ENCODE measurements around the gene SYT9. TPM values are rescaled to one million over a fixed set of nuclear protein-coding genes. Genes with fewer than 3 reads are reported as not detected.
"Not testable (repeated sequence)": the region's sequence is repeated elsewhere in the genome, so short reads cannot be mapped to it uniquely, and the experiment has no call there.

The SYT9 gene
- total RNA-seq, 1 donor from 2014 or later: not detected

GRCh38 chr11:7321473-7322450, 70.1 kb downstream of the SYT9 start:
- no peak for DNase-seq (ENCODE audit: low spot score)
- H3K27me3 Mint-ChIP-seq (ENCODE audit: insufficient read depth): no peaks in the 10 kb centered on the region
- no peak overlapping the region for H3K27ac Mint-ChIP-seq
- intact Hi-C loops (cut with micrococcal nuclease): no loop called here
- H3K4me1 Mint-ChIP-seq (ENCODE audit: low read depth): no peaks in the 10 kb centered on the region
- no peak overlapping the region for H3K4me3 Mint-ChIP-seq
- H3K9me3 Mint-ChIP-seq: no peaks in the 10 kb centered on the region
- H3K36me3 Mint-ChIP-seq (ENCODE audit: low read depth): no peaks in the 10 kb centered on the region

GRCh38 chr11:7332451-7332850, 80.7 kb downstream of the SYT9 start:
- H3K4me3 Mint-ChIP-seq: no peak overlapping the region
- H3K27me3 Mint-ChIP-seq (ENCODE audit: insufficient read depth): peaks cover 4% of the 10 kb centered on the region
- intact Hi-C loops (cut with micrococcal nuclease): no loop called here
- H3K9me3 Mint-ChIP-seq: no peaks in the 10 kb centered on the region
- H3K36me3 Mint-ChIP-seq (ENCODE audit: low read depth): no peaks in the 10 kb centered on the region
- DNase-seq (ENCODE audit: low spot score): no peak
- no peak overlapping the region for H3K27ac Mint-ChIP-seq
- no peaks in the 10 kb centered on the region for H3K4me1 Mint-ChIP-seq (ENCODE audit: low read depth)

- no peak overlapping the region for H3K4me3 Mint-ChIP-seq
- H3K27me3 Mint-ChIP-seq (ENCODE audit: insufficient read depth): peaks cover 4% of the 10 kb centered on the region
- DNase-seq (ENCODE audit: low spot score): no peak
- H3K4me1 Mint-ChIP-seq (ENCODE audit: low read depth): no peaks in the 10 kb centered on the region
- no peaks in the 10 kb centered on the region for H3K36me3 Mint-ChIP-seq (ENCODE audit: low read depth)
- no peak overlapping the region for H3K27ac Mint-ChIP-seq
- intact Hi-C loops (cut with micrococcal nuclease): no loop called here
- H3K9me3 Mint-ChIP-seq: no peaks in the 10 kb centered on the region
These were observed 81.3 kb downstream of the SYT9 start for GRCh38 chr11:7332962-7333361.

- H3K36me3 Mint-ChIP-seq (ENCODE audit: low read depth); intact Hi-C loops (cut with micrococcal nuclease); DNase-seq (ENCODE audit: low spot score); H3K9me3 Mint-ChIP-seq; H3K4me3 Mint-ChIP-seq; H3K4me1 Mint-ChIP-seq (ENCODE audit: low read depth); H3K27ac Mint-ChIP-seq: not testable (repeated sequence)
- H3K27me3 Mint-ChIP-seq (ENCODE audit: insufficient read depth): peaks cover 10% of the 10 kb centered on the region
These were observed 83.7 kb downstream of the SYT9 start for GRCh38 chr11:7335442-7335841.

- H3K27ac Mint-ChIP-seq: no peak overlapping the region
- H3K4me1 Mint-ChIP-seq (ENCODE audit: low read depth): no peaks in the 10 kb centered on the region
- H3K36me3 Mint-ChIP-seq (ENCODE audit: low read depth): no peaks in the 10 kb centered on the region
- peaks cover 10% of the 10 kb centered on the region for H3K27me3 Mint-ChIP-seq (ENCODE audit: insufficient read depth)
- DNase-seq (ENCODE audit: low spot score): no peak
- no peaks in the 10 kb centered on the region for H3K9me3 Mint-ChIP-seq
- H3K4me3 Mint-ChIP-seq: no peak overlapping the region
- intact Hi-C loops (cut with micrococcal nuclease): no loop called here
These were observed 89.8 kb downstream of the SYT9 start for GRCh38 chr11:7341551-7341950.

GRCh38 chr11:7347611-7348431, 96.1 kb downstream of the SYT9 start:
- Mint-ChIP-seq H3K27me3 (ENCODE audit: insufficient read depth) (peaks cover 3% of the 10 kb centered on the region), H3K36me3 (ENCODE audit: low read depth) (no peaks in the 10 kb centered on the region), H3K9me3 (no peaks in the 10 kb centered on the region), H3K4me1 (ENCODE audit: low read depth) (no peaks in the 10 kb centered on the region), H3K4me3 (no peak overlapping the region), H3K27ac (no peak overlapping the region)
- DNase-seq (ENCODE audit: low spot score): no peak
- intact Hi-C loops (cut with micrococcal nuclease): no loop called here

GRCh38 chr11:7348432-7349304, 97.0 kb downstream of the SYT9 start:
- DNase-seq (ENCODE audit: low spot score): no peak
- Mint-ChIP-seq H3K9me3 (no peaks in the 10 kb centered on the region), H3K36me3 (ENCODE audit: low read depth) (no peaks in the 10 kb centered on the region), H3K27me3 (ENCODE audit: insufficient read depth) (peaks cover 3% of the 10 kb centered on the region), H3K27ac (no peak overlapping the region), H3K4me1 (ENCODE audit: low read depth) (no peaks in the 10 kb centered on the region), H3K4me3 (no peak overlapping the region)
- intact Hi-C loops (cut with micrococcal nuclease): no loop called here

- no peaks in the 10 kb centered on the region for H3K4me1 Mint-ChIP-seq (ENCODE audit: low read depth)
- H3K27me3 Mint-ChIP-seq (ENCODE audit: insufficient read depth): peaks cover 3% of the 10 kb centered on the region
- no peak overlapping the region for H3K4me3 Mint-ChIP-seq
- intact Hi-C loops (cut with micrococcal nuclease): loop anchor here (10.0 kb wide), 1 partner anchor 344 kb away; no protein-coding TSS in a partner anchor
- H3K27ac Mint-ChIP-seq: no peak overlapping the region
- no peaks in the 10 kb centered on the region for H3K36me3 Mint-ChIP-seq (ENCODE audit: low read depth)
- no peak for DNase-seq (ENCODE audit: low spot score)
- no peaks in the 10 kb centered on the region for H3K9me3 Mint-ChIP-seq
These were observed 99.5 kb downstream of the SYT9 start for GRCh38 chr11:7351228-7351627.

GRCh38 chr11:7353100-7353499, 101.4 kb downstream of the SYT9 start:
- Mint-ChIP-seq H3K27me3 (ENCODE audit: insufficient read depth) (no peaks in the 10 kb centered on the region), H3K4me3 (no peak overlapping the region), H3K4me1 (ENCODE audit: low read depth) (no peaks in the 10 kb centered on the region), H3K9me3 (no peaks in the 10 kb centered on the region), H3K27ac (no peak overlapping the region), H3K36me3 (ENCODE audit: low read depth) (no peaks in the 10 kb centered on the region)
- no peak for DNase-seq (ENCODE audit: low spot score)
- intact Hi-C loops (cut with micrococcal nuclease): loop anchor here (2.0 to 10.0 kb wide), 2 partner anchors 312 to 342 kb away; no protein-coding TSS in a partner anchor

GRCh38 chr11:7364660-7365059, 113.0 kb downstream of the SYT9 start:
- no peak overlapping the region for H3K27ac Mint-ChIP-seq
- H3K4me1 Mint-ChIP-seq (ENCODE audit: low read depth): no peaks in the 10 kb centered on the region
- no peaks in the 10 kb centered on the region for H3K27me3 Mint-ChIP-seq (ENCODE audit: insufficient read depth)
- no peaks in the 10 kb centered on the region for H3K36me3 Mint-ChIP-seq (ENCODE audit: low read depth)
- no peaks in the 10 kb centered on the region for H3K9me3 Mint-ChIP-seq
- H3K4me3 Mint-ChIP-seq: no peak overlapping the region
- no peak for DNase-seq (ENCODE audit: low spot score)
- intact Hi-C loops (cut with micrococcal nuclease): no loop called here

- intact Hi-C loops (cut with micrococcal nuclease): no loop called here
- Mint-ChIP-seq H3K27me3 (ENCODE audit: insufficient read depth) (no peaks in the 10 kb centered on the region), H3K36me3 (ENCODE audit: low read depth) (no peaks in the 10 kb centered on the region), H3K27ac (no peak overlapping the region), H3K4me3 (no peak overlapping the region), H3K4me1 (ENCODE audit: low read depth) (no peaks in the 10 kb centered on the region), H3K9me3 (no peaks in the 10 kb centered on the region)
- no peak for DNase-seq (ENCODE audit: low spot score)
These were observed 116.1 kb downstream of the SYT9 start for GRCh38 chr11:7367803-7368202.

- Mint-ChIP-seq H3K27ac (no peak overlapping the region), H3K4me3 (no peak overlapping the region), H3K9me3 (no peaks in the 10 kb centered on the region), H3K36me3 (ENCODE audit: low read depth) (no peaks in the 10 kb centered on the region), H3K27me3 (ENCODE audit: insufficient read depth) (peaks cover 4% of the 10 kb centered on the region), H3K4me1 (ENCODE audit: low read depth) (no peaks in the 10 kb centered on the region)
- intact Hi-C loops (cut with micrococcal nuclease): no loop called here
- no peak for DNase-seq (ENCODE audit: low spot score)
These were observed 124.7 kb downstream of the SYT9 start for GRCh38 chr11:7376386-7376785.
